Hematopoietic multipotent progenitor cell treated with erythropoietin and hydrocortisone succinate and interleukin-3 and kit ligand, for 4 days (in vitro differentiated cells): ENCODE measurements around the gene GPR132.
"Not testable (repeated sequence)": the region's sequence is repeated elsewhere in the genome, so short reads cannot be mapped to it uniquely, and the experiment has no call there.

Source experiments
- DNase-seq: peaks from one replicate; pipeline ENCODE4 v3.0.0-alpha.2; 2015

GPR132 gene

GRCh38 chr14:105035616-105036015 is 29.6 kb downstream of the GPR132 start:
- not testable (repeated sequence) for DNase-seq

GRCh38 chr14:105034315-105035039 is 30.8 kb downstream of the GPR132 start:
- DNase-seq, result no peak

GRCh38 chr14:105033412-105033900 is 31.8 kb downstream of the GPR132 start:
- not testable (repeated sequence) for DNase-seq

GRCh38 chr14:105032451-105032901 is 32.8 kb downstream of the GPR132 start:
- not testable (repeated sequence) for DNase-seq

GRCh38 chr14:105030836-105031396 is 34.3 kb downstream of the GPR132 start:
- DNase-seq, result no peak

GRCh38 chr14:105030194-105030593 is 35.0 kb downstream of the GPR132 start:
- DNase-seq, result no peak

- no peak for DNase-seq
Observed at GRCh38 chr14:105029402-105029801, 35.8 kb downstream of the GPR132 start.

- no peak for DNase-seq
Observed at GRCh38 chr14:105028251-105028927, 36.8 kb downstream of the GPR132 start.

- DNase-seq, result not testable (repeated sequence)
Observed at GRCh38 chr14:105027718-105028117, 37.5 kb downstream of the GPR132 start.

GRCh38 chr14:105026802-105027563 is 38.2 kb downstream of the GPR132 start:
- peak; percentile 55 for DNase-seq

GRCh38 chr14:105026033-105026785 is 39.0 kb downstream of the GPR132 start:
- no peak for DNase-seq

- DNase-seq, result no peak
Observed at GRCh38 chr14:105025429-105025828, 39.8 kb downstream of the GPR132 start.

GRCh38 chr14:105023791-105024480 is 41.3 kb downstream of the GPR132 start:
- DNase-seq, result no peak

GRCh38 chr14:105023144-105023543 is 42.1 kb downstream of the GPR132 start:
- DNase-seq, result no peak

- DNase-seq, result no peak
Observed at GRCh38 chr14:105022276-105022670, 43.0 kb downstream of the GPR132 start.

GRCh38 chr14:105021656-105022275 is 43.5 kb downstream of the GPR132 start:
- peak; percentile 69 for DNase-seq

- peak; percentile 98 for DNase-seq
Observed at GRCh38 chr14:105020815-105021655, 44.2 kb downstream of the GPR132 start, which contains the start of gene CDCA4. TSS of gene CDCA4 (minus strand) at chr14:105021083. CDS start at chr14:105011929, 9,154 bp downstream.

- DNase-seq, result peak; percentile 66
Observed at GRCh38 chr14:105019861-105020814, 45.1 kb downstream of the GPR132 start.

GRCh38 chr14:105018414-105018813 is 46.8 kb downstream of the GPR132 start:
- DNase-seq, result no peak
